Neural cell (in vitro differentiated cells): Measurements from ENCODE around the gene GOLGA6L24. TPM values are rescaled to one million over a fixed set of nuclear protein-coding genes. Genes with fewer than 3 reads are reported as not detected.
"Not testable (repeated sequence)": the region's sequence is repeated elsewhere in the genome, so short reads cannot be mapped to it uniquely, and the experiment has no call there.

Source experiments
- H2AFZ ChIP-seq: fragments of 200-600, 300-800 bp; sonication (generic), shearing (Covaris generic); 2 replicates; pipeline ENCODE4 v1.6.0; 2014; ENCODE audit warnings: low read depth, mild to moderate bottlenecking, antibody characterized with exemption, low read length, moderate library complexity
- H3F3A ChIP-seq: fragments of 200-600 bp; shearing (Covaris generic); 2 replicates; pipeline ENCODE4 v1.6.1; 2016; ENCODE audit warnings: mild to moderate bottlenecking, moderate library complexity, mixed read lengths, antibody characterized with exemption, low read length; ENCODE audit not compliant: insufficient read depth, poor library complexity, severe bottlenecking
- H3K27ac ChIP-seq: fragments of 200-600, 300-800 bp; sonication (generic), shearing (Covaris generic); 2 replicates; pipeline ENCODE4 v1.5.1; 2014; ENCODE audit warnings: mild to moderate bottlenecking, low read length, moderate library complexity
- H3K27me3 ChIP-seq: fragments of 300-800, 200-600 bp; sonication (generic), shearing (Covaris generic); 2 replicates; pipeline ENCODE4 v1.6.0; 2014; ENCODE audit warnings: mild to moderate bottlenecking, low read depth, low read length, moderate library complexity; ENCODE audit not compliant: insufficient read depth
- H3K36me3 ChIP-seq: fragments of 300-800, 200-600 bp; sonication (generic), shearing (Covaris generic); 2 replicates; pipeline ENCODE4 v1.5.1; 2014; ENCODE audit warnings: mild to moderate bottlenecking, antibody characterized with exemption, low read length, moderate library complexity; ENCODE audit not compliant: insufficient read depth
- H3K4me2 ChIP-seq: fragments of 300-800, 200-600 bp; sonication (generic), shearing (Covaris generic); 2 replicates; pipeline ENCODE4 v1.6.0; 2014; ENCODE audit warnings: mild to moderate bottlenecking, low read length
- H3K4me3 ChIP-seq: fragments of 300-800, 200-600 bp; sonication (generic), shearing (Covaris generic); 2 replicates; pipeline ENCODE4 v1.5.1; 2014; ENCODE audit warnings: mild to moderate bottlenecking, low read length, moderate library complexity
- H3K79me2 ChIP-seq: fragments of 200-600 bp; shearing (Covaris generic); replicated peaks from 2 replicates; pipeline ENCODE4 v1.6.0; 2014; ENCODE audit warnings: mild to moderate bottlenecking, low read length, moderate library complexity; ENCODE audit not compliant: insufficient read depth
- H3K9ac ChIP-seq: fragments of 300-800, 200-600 bp; sonication (generic), shearing (Covaris generic); 2 replicates; pipeline ENCODE4 v1.6.1; 2016; ENCODE audit warnings: mild to moderate bottlenecking, low read length, mixed read lengths
- H3K9me2 ChIP-seq: fragments of 200-600 bp; shearing (Covaris generic); 2 replicates; pipeline ENCODE4 v1.6.1; 2016; ENCODE audit warnings: mild to moderate bottlenecking, low read length, mixed read lengths; ENCODE audit not compliant: insufficient read depth
- H3K9me3 ChIP-seq: fragments of 200-600, 300-800 bp; sonication (generic), shearing (Covaris generic); 2 replicates; pipeline ENCODE4 v1.6.1; 2016; ENCODE audit warnings: mild to moderate bottlenecking, mixed run types, low read length, moderate library complexity, mixed read lengths
- H4K20me1 ChIP-seq: fragments of 200-600 bp; shearing (Covaris generic); 2 replicates; pipeline ENCODE4 v1.6.1; 2016; ENCODE audit warnings: mild to moderate bottlenecking, mixed run types; ENCODE audit not compliant: insufficient read depth
- polyA plus RNA-seq: library from polyadenylated mRNA; depleted of rRNA; stranded (reverse); fragments of >200 nt; gene quantifications from 2 replicates; pipeline ENCODE4 v1.2.3, GENCODE V29; 2014

Gene GOLGA6L24
- polyA plus RNA-seq, 1 donor from 2014 or later = not detected

GRCh38 chr15:28321358-28322078, 36.4 kb downstream of the GOLGA6L24 start:
- H3K79me2 ChIP-seq, H3F3A ChIP-seq, H2AFZ ChIP-seq, H3K4me2 ChIP-seq, H4K20me1 ChIP-seq, H3K27ac ChIP-seq, H3K36me3 ChIP-seq, H3K27me3 ChIP-seq, H3K9me2 ChIP-seq, H3K9me3 ChIP-seq, H3K9ac ChIP-seq: not testable (repeated sequence)
- peak overlapping the region; percentile 54 for H3K4me3 ChIP-seq

DNA sequence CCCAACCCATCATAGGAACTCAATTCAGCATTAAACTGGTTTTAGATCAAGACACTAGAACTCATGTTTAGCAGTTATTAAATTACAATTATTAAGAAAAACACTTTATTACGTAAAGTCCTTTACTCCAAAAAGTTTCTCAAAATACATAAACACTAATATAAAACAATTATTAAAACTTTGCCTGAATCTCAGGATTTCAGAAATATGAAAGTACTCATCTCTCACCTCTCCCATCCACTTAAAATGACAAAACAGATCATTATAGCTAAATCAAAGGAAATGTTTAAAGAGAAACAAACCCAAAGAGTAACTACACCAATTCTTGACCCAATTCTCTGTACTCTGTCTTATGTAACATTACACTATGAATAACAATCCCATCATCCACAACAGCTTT, 38.2 kb downstream of the GOLGA6L24 start:
- H3K27me3 ChIP-seq, H3K9me3 ChIP-seq, H3F3A ChIP-seq, H2AFZ ChIP-seq, H3K4me3 ChIP-seq, H3K9me2 ChIP-seq, H3K4me2 ChIP-seq, H3K36me3 ChIP-seq, H3K27ac ChIP-seq, H4K20me1 ChIP-seq, H3K9ac ChIP-seq, H3K79me2 ChIP-seq: not testable (repeated sequence)

DNA sequence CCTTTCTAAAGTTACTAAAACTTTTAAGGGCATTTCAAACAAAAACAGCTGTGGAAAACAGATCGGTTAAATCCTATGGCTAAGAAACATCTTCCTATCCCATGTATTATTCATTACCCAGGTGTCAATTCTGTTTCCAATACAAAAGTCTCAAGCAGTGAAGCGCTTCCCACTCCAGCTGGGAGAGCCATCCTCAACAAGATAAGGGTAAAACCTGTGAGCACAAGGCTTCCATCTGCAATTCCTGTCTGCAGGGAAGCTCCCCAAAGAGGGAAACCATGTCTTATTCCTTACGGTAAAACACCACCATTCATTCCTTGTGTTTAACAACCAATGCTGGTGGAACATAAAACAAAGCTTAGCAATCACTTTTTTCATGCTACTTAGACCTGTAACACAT, 39.1 kb downstream of the GOLGA6L24 start:
- not testable (repeated sequence) for H4K20me1 ChIP-seq, H3K4me3 ChIP-seq, H3K9me2 ChIP-seq, H2AFZ ChIP-seq, H3F3A ChIP-seq, H3K9ac ChIP-seq, H3K79me2 ChIP-seq, H3K4me2 ChIP-seq, H3K9me3 ChIP-seq, H3K27me3 ChIP-seq, H3K27ac ChIP-seq, H3K36me3 ChIP-seq

DNA sequence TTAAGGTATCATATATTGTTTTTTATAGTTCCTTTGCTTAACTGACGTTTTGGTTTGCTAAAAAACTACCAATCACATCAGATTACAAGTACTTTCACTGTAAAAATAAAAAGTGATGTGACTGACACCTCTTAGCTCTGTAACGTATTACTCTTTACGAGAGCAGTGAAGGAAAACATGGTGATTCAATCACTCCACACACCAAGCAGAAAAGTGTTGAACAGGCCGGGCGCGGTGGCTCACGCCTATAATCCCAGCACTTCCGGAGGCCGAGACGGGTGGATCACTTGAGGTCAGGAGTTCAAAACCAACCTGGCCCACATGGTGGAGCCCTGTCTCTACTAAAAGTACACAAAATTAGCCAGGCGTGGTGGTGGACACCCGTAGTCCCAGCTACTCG, 39.8 kb downstream of the GOLGA6L24 start:
- H3K36me3 ChIP-seq, H3F3A ChIP-seq, H4K20me1 ChIP-seq, H3K9me2 ChIP-seq, H3K27ac ChIP-seq, H3K9ac ChIP-seq, H3K4me2 ChIP-seq, H3K4me3 ChIP-seq, H3K9me3 ChIP-seq, H2AFZ ChIP-seq, H3K27me3 ChIP-seq, H3K79me2 ChIP-seq: not testable (repeated sequence)

DNA sequence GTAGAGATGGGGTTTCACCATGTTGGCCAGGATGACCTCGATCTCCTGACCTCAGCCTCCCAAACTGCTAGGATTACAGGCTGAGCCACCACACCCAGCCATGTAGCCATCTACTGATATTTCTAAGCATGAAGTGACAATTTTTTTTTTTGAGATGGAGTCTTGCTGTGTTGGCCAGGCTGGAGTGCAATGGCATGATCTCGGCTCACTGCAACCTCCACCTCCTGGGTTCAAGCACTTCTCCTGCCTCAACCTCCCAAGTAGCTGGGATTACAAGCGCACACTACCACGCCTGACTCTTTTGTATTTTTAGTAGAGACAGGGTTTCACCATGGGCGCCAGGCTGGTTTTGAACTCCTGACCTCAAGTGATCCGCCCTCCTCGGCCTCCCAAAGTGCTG, 40.9 kb downstream of the GOLGA6L24 start:
- H3F3A ChIP-seq, H3K79me2 ChIP-seq, H3K9ac ChIP-seq, H3K9me3 ChIP-seq, H4K20me1 ChIP-seq, H3K27me3 ChIP-seq, H3K4me2 ChIP-seq, H2AFZ ChIP-seq, H3K27ac ChIP-seq, H3K9me2 ChIP-seq, H3K4me3 ChIP-seq, H3K36me3 ChIP-seq: not testable (repeated sequence)

GRCh38 chr15:28310454-28310853, 47.4 kb downstream of the GOLGA6L24 start:
- H3K79me2 ChIP-seq, H3K9ac ChIP-seq, H3K9me2 ChIP-seq, H4K20me1 ChIP-seq, H3K36me3 ChIP-seq, H3K4me2 ChIP-seq, H3K4me3 ChIP-seq, H3K9me3 ChIP-seq, H2AFZ ChIP-seq, H3F3A ChIP-seq, H3K27me3 ChIP-seq, H3K27ac ChIP-seq: not testable (repeated sequence)

GRCh38 chr15:28308718-28309117, 49.2 kb downstream of the GOLGA6L24 start:
- not testable (repeated sequence) for H3K9me3 ChIP-seq, H3K9ac ChIP-seq, H4K20me1 ChIP-seq, H3K27me3 ChIP-seq, H3F3A ChIP-seq, H2AFZ ChIP-seq, H3K4me3 ChIP-seq, H3K4me2 ChIP-seq, H3K36me3 ChIP-seq, H3K27ac ChIP-seq, H3K9me2 ChIP-seq, H3K79me2 ChIP-seq
